H1 (cell line): Measurements from ENCODE around the gene ZNF709. TPM values are rescaled to one million over a fixed set of nuclear protein-coding genes. Genes with fewer than 3 reads are reported as not detected.
A peak's percentile ranks its signal among the peaks of the same experiment; 100 is the strongest.

Experiments used
- EGR1 ChIP-seq: IDR thresholded peaks from 2 replicates; pipeline ENCODE4 v1.6.1; 2011; ENCODE audit warnings: low read depth, low read length, borderline replicate concordance
- EP300 ChIP-seq, 2 experiments: IDR thresholded peaks; 1 replicate in 1 of 2; 2 replicates in 1 of 2; pipeline ENCODE4 v1.6.1; 2011 to 2012; ENCODE audit warnings: low read depth in 2 of 2, low read length in 2 of 2, mild to moderate bottlenecking in 2 of 2, borderline replicate concordance in 1 of 2, inconsistent platforms in 1 of 2, moderate library complexity in 1 of 2
- polyA plus RNA-seq, 7 experiments: library from polyadenylated mRNA; depleted of rRNA in 3 of 7; stranded (reverse) in 5 of 7; unstranded in 2 of 7; fragments of >200 nt in 5 of 7; fragments of 200-250 nt in 2 of 7; gene quantifications; 1 replicate in 5 of 7; 2 replicates in 1 of 7; 4 replicates in 1 of 7; pipeline versions ENCODE4 v1.2.1 to v1.2.3, GENCODE V29; 2011 to 2013; ENCODE audit warnings: missing spikeins in 2 of 7, mixed read lengths in 2 of 7
- total RNA-seq: library from RNA; stranded (reverse); fragmentation: NEBNext Ultra II Directional; extraction: Animal tissue kit (Norgen Biotek cat#: 25700); gene quantifications from 2 replicates; pipeline ENCODE4 v1.2.1, GENCODE V29; 2021

Gene ZNF709
- total and polyA plus RNA-seq, 2 of the 8 experiments (the other 6 are each of a cell fraction or from before 2014, with no cell fraction given): 1.3 to 2.2 TPM

GRCh38 chr19:12495002-12495802 lies 10.6 kb upstream of the ZNF709 start (continued):
- TF ChIP-seq EP300 (IDR thresholded peaks at IDR 0.05; ENCODE audit: borderline replicate concordance in 1 of 2, low read depth in 2 of 2, low read length in 2 of 2) (peak in 1 of 2 experiments; percentile 48; a peak in 1 of 3 replicates), EGR1 (no peak)
